IPS-18a (cell line): Measurements from ENCODE around the gene CPSF3.

Source experiments
- H3K27ac ChIP-seq: one replicate; pipeline ENCODE4 v1.5.1; 2013; ENCODE audit warnings: low read length
- H3K27me3 ChIP-seq: one replicate; pipeline ENCODE4 v1.6.1; 2013; ENCODE audit warnings: mild to moderate bottlenecking, low read length; ENCODE audit not compliant: control insufficient read depth, insufficient read depth
- H3K36me3 ChIP-seq: one replicate; pipeline ENCODE4 v1.6.1; 2013; ENCODE audit warnings: low read depth, low read length; ENCODE audit not compliant: control insufficient read depth
- H3K4me1 ChIP-seq: one replicate; pipeline ENCODE4 v1.6.1; 2013; ENCODE audit warnings: low read depth, low read length; ENCODE audit not compliant: control insufficient read depth
- H3K4me3 ChIP-seq: one replicate; pipeline ENCODE4 v1.5.1; 2013; ENCODE audit warnings: low read length
- H3K9ac ChIP-seq: one replicate; pipeline ENCODE4 v1.6.1; 2013; ENCODE audit warnings: mild to moderate bottlenecking, low read length, moderate library complexity
- H3K9me3 ChIP-seq: one replicate; pipeline ENCODE4 v1.6.1; 2013; ENCODE audit warnings: low read depth, low read length; ENCODE audit not compliant: control insufficient read depth

The CPSF3 gene

DNA sequence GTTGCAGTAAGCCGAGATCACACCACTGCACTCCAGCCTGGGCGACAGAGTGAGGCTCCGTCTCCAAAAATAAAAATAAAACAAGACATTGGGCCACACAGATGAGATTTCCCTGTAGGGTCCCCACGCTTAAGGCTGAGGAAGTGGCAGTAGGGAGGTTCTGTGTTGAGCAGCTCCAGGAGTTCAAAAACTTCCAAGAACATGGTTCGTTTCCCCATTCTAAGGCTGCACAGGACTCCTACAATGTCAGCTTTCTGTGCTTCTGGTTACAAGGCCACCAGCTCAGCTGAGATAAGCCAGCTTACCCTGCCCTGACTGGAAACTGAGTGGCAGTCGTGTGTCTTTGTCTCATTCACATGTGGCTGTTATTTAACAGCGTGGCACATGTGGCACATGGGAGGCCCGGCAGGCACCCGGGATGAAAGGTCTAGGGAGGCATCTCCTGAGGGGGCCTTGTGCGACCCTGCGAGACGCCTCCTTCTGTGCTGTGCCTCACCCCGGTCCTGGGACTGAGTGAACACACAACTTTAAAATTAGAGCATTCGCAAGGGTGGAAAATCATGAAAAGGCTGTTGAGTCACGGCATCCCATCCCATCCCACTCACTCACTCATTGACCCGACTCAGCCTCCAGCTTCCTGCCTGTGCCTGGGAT is 7.8 kb upstream of the CPSF3 start:
- no peaks in the 10 kb centered on the region for H3K36me3 ChIP-seq
- no peak overlapping the region for H3K4me3 ChIP-seq
- no peaks in the 10 kb centered on the region for H3K4me1 ChIP-seq
- H3K27ac ChIP-seq: no peak overlapping the region
- no peaks in the 10 kb centered on the region for H3K9me3 ChIP-seq
- no peaks in the 10 kb centered on the region for H3K27me3 ChIP-seq
- no peak overlapping the region for H3K9ac ChIP-seq

GRCh38 chr2:9416267-9416961 is 7.0 kb upstream of the CPSF3 start:
- no peaks in the 10 kb centered on the region for H3K4me1 ChIP-seq
- H3K36me3 ChIP-seq: no peaks in the 10 kb centered on the region
- H3K27me3 ChIP-seq: no peaks in the 10 kb centered on the region
- no peak overlapping the region for H3K27ac ChIP-seq
- H3K4me3 ChIP-seq: no peak overlapping the region
- H3K9ac ChIP-seq: no peak overlapping the region
- no peaks in the 10 kb centered on the region for H3K9me3 ChIP-seq

DNA sequence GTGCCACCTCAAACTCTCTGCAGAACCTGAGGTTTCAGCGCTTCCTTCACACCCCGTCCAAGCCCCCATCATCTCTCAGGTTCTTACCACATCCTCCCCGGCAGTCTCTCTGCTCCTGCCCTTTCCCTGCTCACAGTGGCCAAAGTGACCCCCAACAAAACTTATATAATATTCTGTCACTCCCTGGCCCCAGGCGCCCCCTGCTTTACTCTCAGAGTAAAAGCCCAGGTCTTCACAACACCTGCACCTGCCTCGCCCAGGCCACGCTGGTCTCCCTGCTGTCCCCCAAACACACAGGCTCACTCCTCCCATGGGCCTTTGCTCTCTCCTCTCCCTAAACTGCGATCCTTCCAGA is 6.5 kb upstream of the CPSF3 start:
- Histone ChIP-seq H3K27ac (no peak overlapping the region), H3K36me3 (no peaks in the 10 kb centered on the region), H3K4me3 (no peak overlapping the region), H3K4me1 (no peaks in the 10 kb centered on the region), H3K9ac (no peak overlapping the region), H3K27me3 (peaks cover 4% of the 10 kb centered on the region), H3K9me3 (no peaks in the 10 kb centered on the region)

DNA sequence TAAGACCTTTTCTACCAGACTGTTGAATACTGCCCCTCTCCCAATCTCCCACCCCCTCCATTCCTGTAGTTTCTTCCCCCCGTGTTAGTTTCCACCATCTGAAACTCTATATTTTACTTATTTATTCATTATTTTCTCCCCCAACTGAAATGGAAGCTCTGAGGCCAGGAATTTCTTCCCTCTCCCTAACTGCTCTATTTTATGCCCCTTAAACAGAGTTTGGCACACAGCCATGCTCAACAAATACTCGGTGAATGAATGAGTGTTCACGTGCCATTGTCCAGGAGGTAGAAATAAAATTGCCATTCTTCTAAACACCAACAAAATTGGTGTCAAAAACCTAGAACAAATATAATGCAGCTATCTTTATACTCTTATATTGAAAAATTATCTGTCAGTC is 5.7 kb upstream of the CPSF3 start:
- no peak overlapping the region for H3K27ac ChIP-seq
- no peak overlapping the region for H3K9ac ChIP-seq
- no peaks in the 10 kb centered on the region for H3K4me1 ChIP-seq
- H3K4me3 ChIP-seq: no peak overlapping the region
- H3K27me3 ChIP-seq: peaks cover 9% of the 10 kb centered on the region
- H3K36me3 ChIP-seq: no peaks in the 10 kb centered on the region
- no peaks in the 10 kb centered on the region for H3K9me3 ChIP-seq

DNA sequence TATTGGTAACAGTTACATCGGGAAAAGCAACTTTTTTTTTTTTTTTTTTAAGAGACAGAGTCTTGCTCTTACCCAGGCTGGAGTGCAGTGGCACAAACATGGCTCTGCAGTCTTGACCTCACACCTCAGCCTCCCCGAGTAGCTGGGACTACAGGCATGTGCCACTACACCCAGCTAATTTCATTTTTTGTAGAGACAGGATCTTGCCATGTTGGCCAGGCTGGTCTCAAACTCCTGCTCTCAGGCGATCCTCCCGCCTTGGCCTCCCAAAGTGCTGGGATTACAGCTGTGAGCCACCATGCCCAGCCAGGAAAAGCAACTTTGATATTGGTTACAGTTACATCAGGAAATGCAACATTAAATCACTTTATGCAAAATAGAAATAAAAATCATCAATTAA is 4.7 kb upstream of the CPSF3 start:
- Histone ChIP-seq H3K9ac (no peak overlapping the region), H3K9me3 (no peaks in the 10 kb centered on the region)

DNA sequence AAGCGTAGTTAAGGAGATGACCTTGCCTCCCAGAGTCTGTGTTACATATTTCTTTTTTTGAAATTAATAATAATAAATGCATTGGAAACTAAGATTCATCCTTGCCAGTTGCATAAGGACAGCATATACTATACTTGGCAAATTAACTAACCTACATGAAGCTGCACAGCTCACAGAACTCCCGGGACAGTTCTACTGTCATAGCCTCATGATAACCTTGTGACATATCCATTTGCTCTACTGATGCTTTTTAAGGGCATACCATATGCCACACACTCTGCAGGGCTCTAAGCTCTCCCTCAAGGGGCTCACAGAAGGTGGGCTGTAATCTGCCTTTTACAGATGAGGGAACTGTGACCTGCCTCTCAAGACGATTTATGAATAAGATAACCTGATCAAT is 3.9 kb upstream of the CPSF3 start:
- Histone ChIP-seq H3K9me3 (no peaks in the 10 kb centered on the region), H3K4me3 (no peak overlapping the region), H3K9ac (no peak overlapping the region), H3K27ac (no peak overlapping the region), H3K27me3 (peaks cover 9% of the 10 kb centered on the region), H3K36me3 (no peaks in the 10 kb centered on the region), H3K4me1 (peaks cover 2% of the 10 kb centered on the region)

More for the DNA sequence above, 4.7 kb upstream of the CPSF3 start:
- H3K27ac ChIP-seq: no peak overlapping the region
- H3K4me1 ChIP-seq: no peaks in the 10 kb centered on the region
- H3K27me3 ChIP-seq: peaks cover 9% of the 10 kb centered on the region
- no peaks in the 10 kb centered on the region for H3K36me3 ChIP-seq
- H3K4me3 ChIP-seq: no peak overlapping the region

- no peak overlapping the region for H3K4me3 ChIP-seq
- H3K9me3 ChIP-seq: no peaks in the 10 kb centered on the region
- H3K36me3 ChIP-seq: no peaks in the 10 kb centered on the region
- H3K4me1 ChIP-seq: peaks cover 5% of the 10 kb centered on the region
- no peak overlapping the region for H3K27ac ChIP-seq
- H3K9ac ChIP-seq: no peak overlapping the region
- peaks cover 9% of the 10 kb centered on the region for H3K27me3 ChIP-seq
These were observed 3.0 kb upstream of the CPSF3 start for GRCh38 chr2:9420495-9420894.

DNA sequence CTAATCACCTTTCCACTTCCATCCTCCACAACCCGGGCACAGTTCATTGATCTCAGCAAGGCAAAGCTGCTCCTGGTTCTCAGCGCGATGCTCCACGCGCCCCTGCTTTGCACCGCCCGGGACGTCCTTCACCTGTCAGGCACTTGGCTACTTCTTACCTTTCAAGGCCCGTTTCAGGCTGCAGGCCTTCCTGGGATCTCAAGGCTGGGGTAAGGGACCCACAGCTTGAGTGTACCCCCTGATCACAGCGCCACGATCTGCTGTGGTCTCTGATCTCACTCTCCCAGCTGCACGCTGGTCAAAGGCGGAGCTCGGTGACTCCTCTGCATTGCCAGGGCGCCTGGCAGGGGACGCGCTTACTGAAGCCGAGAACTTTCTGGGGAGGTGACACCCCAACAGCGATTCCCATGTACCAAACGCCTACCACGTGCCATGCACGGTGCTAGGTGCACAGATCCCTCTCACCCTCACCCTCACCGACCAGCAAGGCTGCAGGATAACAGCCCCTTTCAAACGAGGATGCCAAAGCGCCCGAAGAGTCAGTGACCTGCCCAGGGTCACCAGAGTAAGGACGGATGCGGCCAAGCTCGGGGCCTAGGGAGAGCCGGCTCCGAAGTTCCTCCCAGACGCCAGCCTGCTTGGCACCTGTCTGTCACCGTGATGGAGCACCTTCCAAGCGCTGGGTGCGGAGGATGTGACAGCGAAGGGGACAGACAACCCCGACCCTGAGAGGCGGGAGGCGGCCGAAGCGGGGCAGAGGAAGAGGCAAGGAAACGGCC is 944 bp upstream of the CPSF3 start:
- Histone ChIP-seq H3K4me1 (peaks cover 5% of the 10 kb centered on the region), H3K9me3 (no peaks in the 10 kb centered on the region), H3K4me3 (peak overlapping the region; percentile 93), H3K27ac (no peak overlapping the region), H3K36me3 (no peaks in the 10 kb centered on the region), H3K27me3 (peaks cover 9% of the 10 kb centered on the region), H3K9ac (no peak overlapping the region)

DNA sequence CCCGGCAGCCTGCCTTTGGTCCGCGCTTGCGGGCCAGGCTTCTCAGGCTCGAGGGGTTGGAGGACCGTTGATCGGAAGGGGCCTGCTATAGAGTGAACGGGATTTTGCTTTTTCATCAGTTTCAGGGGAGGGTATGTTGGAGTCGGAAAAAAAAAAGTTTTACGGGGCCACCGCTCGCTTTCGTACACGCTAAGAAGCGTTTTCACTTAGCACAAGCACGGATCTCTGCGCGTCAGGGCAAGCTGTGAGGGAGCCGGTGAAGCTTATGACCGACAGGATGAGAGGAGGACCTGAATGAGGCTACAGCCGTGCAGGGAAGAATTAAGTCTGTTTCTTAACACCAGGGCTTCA is 443 bp downstream of the CPSF3 start:
- peaks cover under 1% of the 10 kb centered on the region for H3K36me3 ChIP-seq
- peak overlapping the region; percentile 67 for H3K27ac ChIP-seq
- peaks cover 5% of the 10 kb centered on the region for H3K4me1 ChIP-seq
- peak overlapping the region; percentile 93 for H3K4me3 ChIP-seq
- H3K9me3 ChIP-seq: no peaks in the 10 kb centered on the region
- peaks cover 9% of the 10 kb centered on the region for H3K27me3 ChIP-seq
- peak overlapping the region; percentile 92 for H3K9ac ChIP-seq

GRCh38 chr2:9424447-9425164 is 1.2 kb downstream of the CPSF3 start:
- no peaks in the 10 kb centered on the region for H3K9me3 ChIP-seq
- H3K27ac ChIP-seq: no peak overlapping the region
- H3K27me3 ChIP-seq: peaks cover 9% of the 10 kb centered on the region
- H3K4me1 ChIP-seq: peaks cover 5% of the 10 kb centered on the region
- peak overlapping the region; percentile 93 for H3K4me3 ChIP-seq
- H3K9ac ChIP-seq: peak overlapping the region; percentile 92
- H3K36me3 ChIP-seq: peaks cover 7% of the 10 kb centered on the region

GRCh38 chr2:9428965-9429577 is 5.6 kb downstream of the CPSF3 start:
- no peak overlapping the region for H3K9ac ChIP-seq
- no peaks in the 10 kb centered on the region for H3K27me3 ChIP-seq
- peaks cover 48% of the 10 kb centered on the region for H3K36me3 ChIP-seq
- no peak overlapping the region for H3K27ac ChIP-seq
- H3K4me1 ChIP-seq: peaks cover 5% of the 10 kb centered on the region
- no peak overlapping the region for H3K4me3 ChIP-seq
- H3K9me3 ChIP-seq: no peaks in the 10 kb centered on the region
